HCEC 1CT (cell line): ENCODE results near the gene HOOK2.
"Not testable (repeated sequence)": the region's sequence is repeated elsewhere in the genome, so short reads cannot be mapped to it uniquely, and the experiment has no call there.

ENCODE experiments used
- DNase-seq: peaks from one replicate; pipeline ENCODE4 v3.0.0-alpha.2; 2017

HOOK2 gene

GRCh38 chr19:12751635-12752034, 23.7 kb downstream of the HOOK2 start, which contains the start of gene BEST2:
BEST2 (plus strand) TSS chr19:12751791; CDS start chr19:12752593, 802 bp downstream.
- no peak for DNase-seq

- DNase-seq, result no peak
Observed at GRCh38 chr19:12750851-12751250, 24.5 kb downstream of the HOOK2 start.

- DNase-seq, result peak; percentile 39
Observed at GRCh38 chr19:12749938-12750521, 25.3 kb downstream of the HOOK2 start.

GRCh38 chr19:12748489-12748888, 26.9 kb downstream of the HOOK2 start:
- no peak for DNase-seq

- DNase-seq, result no peak
Observed at GRCh38 chr19:12745166-12745897, 30.0 kb downstream of the HOOK2 start.

- DNase-seq, result no peak
Observed at GRCh38 chr19:12737835-12738351, 37.5 kb downstream of the HOOK2 start.

GRCh38 chr19:12736995-12737834, 38.1 kb downstream of the HOOK2 start, which contains the start of gene GET3:
GET3 (plus strand) TSS chr19:12737497; CDS start chr19:12737506, 9 bp downstream.
- peak; percentile 100 for DNase-seq

- DNase-seq, result peak; percentile 53
Observed at GRCh38 chr19:12733369-12734214, 41.8 kb downstream of the HOOK2 start.

GRCh38 chr19:12731337-12731736, 44.0 kb downstream of the HOOK2 start:
- no peak for DNase-seq

GRCh38 chr19:12730064-12730463, 45.3 kb downstream of the HOOK2 start:
- no peak for DNase-seq

- DNase-seq, result no peak
Observed at GRCh38 chr19:12727745-12728433, 47.5 kb downstream of the HOOK2 start.

- DNase-seq, result no peak
Observed at GRCh38 chr19:12726988-12727316, 48.4 kb downstream of the HOOK2 start.

- not testable (repeated sequence) for DNase-seq
Observed at GRCh38 chr19:12725612-12726011, 49.7 kb downstream of the HOOK2 start.

GRCh38 chr19:12723641-12724426, 51.5 kb downstream of the HOOK2 start, which contains the start of gene TNPO2:
TNPO2 (minus strand) TSS chr19:12723932; CDS start chr19:12720977, 2,955 bp downstream.
- peak; percentile 64 for DNase-seq

GRCh38 chr19:12723381-12723640, 52.0 kb downstream of the HOOK2 start:
- DNase-seq, result peak; percentile 14

GRCh38 chr19:12722566-12723380, 52.6 kb downstream of the HOOK2 start:
- peak; percentile 98 for DNase-seq

- DNase-seq, result peak; percentile 62
Observed at GRCh38 chr19:12721656-12722565, 53.4 kb downstream of the HOOK2 start.

- DNase-seq, result peak; percentile 13
Observed at GRCh38 chr19:12720851-12721655, 54.3 kb downstream of the HOOK2 start.
